Bone marrow (tissue), 2 donors: ENCODE results near the gene KRTAP12-3.

Experiments
- DNase-seq, 2 donors: peaks; one replicate each; lab custom pipeline; 2025; lab: John Stamatoyannopoulos, UW

KRTAP12-3 gene

GRCh38 chr21:44702973-44703730, 45.4 kb downstream of the KRTAP12-3 start:
- no peak for DNase-seq

GRCh38 chr21:44703731-44704635, 46.3 kb downstream of the KRTAP12-3 start:
- DNase-seq = no peak

- no peak for DNase-seq
Measured at GRCh38 chr21:44704636-44705001, 46.9 kb downstream of the KRTAP12-3 start.

- no peak for DNase-seq
Measured at GRCh38 chr21:44706026-44706705, 48.4 kb downstream of the KRTAP12-3 start.

- DNase-seq = no peak
Measured at GRCh38 chr21:44706706-44707581, 49.2 kb downstream of the KRTAP12-3 start.
